ENCODE results near the gene SLC10A7. TPM values are rescaled to one million over a fixed set of nuclear protein-coding genes. Genes with fewer than 3 reads are reported as not detected.

SLC10A7 gene
- total RNA-seq, 1 experiment from 2014 or later: 4.1 TPM

DNA sequence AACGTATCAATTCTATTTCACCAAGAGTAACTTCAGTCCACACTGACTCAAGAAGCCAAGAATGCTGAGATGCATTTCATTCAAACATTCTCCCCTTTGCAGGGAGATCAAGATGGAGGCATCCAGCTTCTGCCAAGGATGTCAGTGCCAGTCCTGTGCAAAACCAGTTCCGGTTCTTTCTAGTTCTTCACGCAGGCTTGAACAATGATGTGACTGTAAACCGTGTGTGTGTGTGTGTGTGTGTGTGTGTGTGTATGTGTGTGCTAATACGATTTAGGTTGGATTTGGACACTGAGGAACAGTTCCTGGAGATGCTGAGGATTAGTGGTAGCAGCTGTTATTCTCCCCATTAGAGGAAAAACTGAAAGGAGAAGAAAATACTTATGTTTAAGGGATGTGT, 307.5 kb downstream of the SLC10A7 start, which contains the start of gene REELD1:
Gene REELD1, plus strand, starts transcription at position 301 of the 400 bp plus-strand sequence. CDS start 2,415 bp downstream, outside the sequence.
- DNase-seq (ENCODE audit: low spot score): no peak

DNA sequence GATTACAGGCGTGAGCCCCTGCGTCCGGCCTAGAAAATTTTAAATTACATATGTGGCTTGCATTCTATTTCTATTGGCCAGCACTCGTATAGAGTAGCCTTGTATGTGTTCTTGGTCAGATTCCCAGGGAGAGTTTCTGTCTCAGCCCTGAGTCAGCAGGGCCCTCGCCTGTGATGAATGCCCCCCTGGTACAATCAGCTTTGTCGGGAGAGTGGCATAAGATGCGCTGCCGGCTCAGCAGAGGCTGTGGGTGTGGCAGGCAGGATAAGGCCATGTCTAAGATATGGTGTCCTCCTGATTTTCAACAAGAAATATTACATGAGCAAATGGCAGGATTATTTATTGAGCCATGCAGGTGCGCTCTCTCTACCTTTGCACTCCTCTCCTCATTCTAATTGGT, 309.0 kb downstream of the SLC10A7 start:
- no peak for DNase-seq (ENCODE audit: low spot score)

DNA sequence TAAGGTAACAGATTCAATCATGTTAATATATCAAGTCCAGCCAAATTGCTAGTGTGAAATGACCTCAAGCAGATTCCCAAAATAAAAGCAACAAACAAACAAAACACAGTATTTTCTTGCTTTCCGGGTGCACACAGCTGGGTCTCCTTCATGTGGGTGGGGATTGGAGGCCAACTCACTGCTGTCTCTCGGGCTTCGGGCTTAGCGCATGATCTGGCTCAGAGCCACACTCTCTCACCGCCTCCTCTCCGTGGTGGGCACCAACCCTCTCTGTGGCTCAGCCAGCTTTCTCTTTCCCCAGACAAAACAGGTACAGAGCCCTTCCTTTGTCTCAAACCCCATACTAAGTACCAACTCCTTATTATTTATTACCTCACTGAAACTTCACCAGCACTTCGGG, 310.3 kb downstream of the SLC10A7 start:
- DNase-seq (ENCODE audit: low spot score): no peak

DNA sequence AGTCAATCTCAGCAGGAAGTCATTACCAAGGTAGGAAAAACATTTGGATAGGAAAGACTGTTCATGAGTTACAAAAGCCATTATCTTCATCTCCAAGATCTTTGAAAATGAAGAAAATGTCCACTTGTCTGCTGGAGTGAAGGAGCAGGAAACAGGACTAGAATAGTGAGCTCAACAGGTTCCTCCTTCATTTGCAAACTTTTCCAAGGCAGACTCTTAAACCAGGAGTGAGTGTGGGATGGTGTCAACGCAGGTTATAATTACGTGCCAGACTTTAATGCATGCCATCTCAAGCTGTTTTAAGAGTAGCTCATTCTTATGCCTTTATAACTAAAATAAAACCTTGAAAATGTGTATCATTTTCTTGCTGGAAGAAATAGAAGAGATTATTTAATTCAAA, 310.9 kb downstream of the SLC10A7 start:
- DNase-seq (ENCODE audit: low spot score): no peak

DNA sequence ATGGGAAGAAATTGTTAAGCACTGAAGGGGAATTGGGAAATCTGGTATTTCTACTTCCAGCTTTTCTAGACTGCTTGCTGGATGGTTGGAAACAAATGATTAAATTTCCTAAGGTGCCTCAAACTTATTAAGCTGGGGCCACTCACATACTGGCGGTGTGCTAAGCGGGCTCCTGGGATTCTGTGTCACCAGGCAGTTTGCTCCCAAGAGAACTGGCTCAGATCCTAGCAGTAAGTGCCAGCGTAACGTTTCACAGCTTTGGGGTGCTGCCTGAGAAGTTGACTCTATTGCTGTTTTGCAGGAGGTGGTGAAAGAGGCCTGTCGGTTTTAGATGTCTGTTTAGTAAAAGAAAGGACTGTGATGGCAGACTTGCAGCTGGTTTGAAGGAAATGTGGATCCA, 314.3 kb downstream of the SLC10A7 start:
- no peak for DNase-seq (ENCODE audit: low spot score)

Small RNAs within 50 kb of the gene (small RNA-seq; reads per million reads assigned to genes)
- gene MIR7849: not detected

Other genes with a start within 250 kb of the SLC10A7 start
- not detected in 2 replicates for gene POU4F2, start 117.0 kb upstream of the SLC10A7 start, total RNA-seq (2014; rRNA removed; shearing (Covaris generic))

Measured in HT-29 (cell line).